ENCODE measurements around the gene SLC26A1. TPM values are rescaled to one million over a fixed set of nuclear protein-coding genes. Genes with fewer than 3 reads are reported as not detected.

SLC26A1 gene
- total RNA-seq, 1 experiment from 2014 or later = 0.85 TPM

DNA sequence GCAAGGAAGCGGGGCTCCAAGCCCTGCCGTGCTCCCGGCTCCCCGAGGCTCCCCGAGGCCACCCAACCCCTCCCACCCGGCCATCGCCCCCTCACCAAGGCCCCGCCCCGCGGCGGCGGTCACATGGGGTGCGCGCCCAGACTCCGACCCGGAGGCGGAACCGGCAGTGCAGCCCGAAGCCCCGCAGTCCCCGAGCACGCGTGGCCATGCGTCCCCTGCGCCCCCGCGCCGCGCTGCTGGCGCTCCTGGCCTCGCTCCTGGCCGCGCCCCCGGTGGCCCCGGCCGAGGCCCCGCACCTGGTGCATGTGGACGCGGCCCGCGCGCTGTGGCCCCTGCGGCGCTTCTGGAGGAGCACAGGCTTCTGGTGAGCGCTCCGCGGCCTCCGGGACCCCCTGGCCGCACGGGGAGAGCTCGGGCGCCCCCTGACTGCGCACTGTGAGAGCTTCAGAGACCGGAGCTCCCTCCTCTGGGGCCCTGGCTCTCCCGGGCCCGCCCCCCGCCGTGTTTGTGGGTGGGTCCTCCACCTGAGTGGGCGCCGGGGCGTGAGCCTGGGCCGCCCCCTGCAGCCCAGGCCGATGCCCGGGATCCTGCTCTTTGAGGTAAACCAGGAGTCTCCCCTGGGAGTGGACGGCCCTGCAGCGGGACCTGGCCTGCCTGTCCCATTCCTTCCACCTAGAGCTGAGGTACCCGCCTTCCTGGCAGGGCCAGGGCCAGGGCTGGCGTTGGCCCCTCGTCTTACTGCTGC lies 6.2 kb downstream of the SLC26A1 start, which contains the start of gene IDUA:
IDUA (plus strand) TSS at position 166 of the 745 bp plus-strand sequence; CDS start at position 207, 41 bp downstream.
- DNase-seq (ENCODE audit: low spot score) = peak; percentile 66
- Mint-ChIP-seq H3K27me3 (ENCODE audit: low read depth) (peaks cover 18% of the 10 kb centered on the region), H3K4me3 (peak within 1 kb of the TSS; percentile 80), H3K36me3 (no peaks in the 10 kb centered on the region), H3K9me3 (no peaks in the 10 kb centered on the region), H3K27ac (no peak within 1 kb of the TSS), H3K4me1 (peaks cover 12% of the 10 kb centered on the region)
- CTCF ChIA-PET = interaction anchor here (0.6 to 1.9 kb wide), 15 partner anchors 9 to 246 kb away, joined by 3 to 5 read pairs (median 3); partner anchors contain the start of gene FGFRL1
- ATAC-seq = peak; percentile 55
- POLR2A ChIA-PET = interaction anchor here (1.5 kb wide), 1 partner anchor 15 kb away, joined by 4 read pairs; no protein-coding TSS in a partner anchor
- TF ChIP-seq FOXP1 (CRISPR knock-in tag; IDR thresholded peaks at IDR 0.05; ENCODE audit: borderline replicate concordance) (peak; percentile 70), ZNF423 (CRISPR knock-in tag; IDR thresholded peaks at IDR 0.05) (peak; percentile 95), SP1 (CRISPR knock-in tag; conservative IDR thresholded peaks at IDR 0.05) (peak; percentile 57; the same call in 1 of the 2 replicates), SOX15 (CRISPR knock-in tag; IDR thresholded peaks at IDR 0.05) (no peak), GABPB1 (CRISPR knock-in tag; IDR thresholded peaks at IDR 0.05) (0 out of 2 replicates have a peak, but pooled peaks have one; percentile 8)
- TF ChIP-seq, protein P1, sequence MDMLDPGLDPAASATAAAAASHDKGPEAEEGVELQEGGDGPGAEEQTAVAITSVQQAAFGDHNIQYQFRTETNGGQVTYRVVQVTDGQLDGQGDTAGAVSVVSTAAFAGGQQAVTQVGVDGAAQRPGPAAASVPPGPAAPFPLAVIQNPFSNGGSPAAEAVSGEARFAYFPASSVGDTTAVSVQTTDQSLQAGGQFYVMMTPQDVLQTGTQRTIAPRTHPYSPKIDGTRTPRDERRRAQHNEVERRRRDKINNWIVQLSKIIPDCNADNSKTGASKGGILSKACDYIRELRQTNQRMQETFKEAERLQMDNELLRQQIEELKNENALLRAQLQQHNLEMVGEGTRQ (CRISPR knock-in tag; IDR thresholded peaks at IDR 0.05) = peak; percentile 85
- TF ChIP-seq, protein P2, sequence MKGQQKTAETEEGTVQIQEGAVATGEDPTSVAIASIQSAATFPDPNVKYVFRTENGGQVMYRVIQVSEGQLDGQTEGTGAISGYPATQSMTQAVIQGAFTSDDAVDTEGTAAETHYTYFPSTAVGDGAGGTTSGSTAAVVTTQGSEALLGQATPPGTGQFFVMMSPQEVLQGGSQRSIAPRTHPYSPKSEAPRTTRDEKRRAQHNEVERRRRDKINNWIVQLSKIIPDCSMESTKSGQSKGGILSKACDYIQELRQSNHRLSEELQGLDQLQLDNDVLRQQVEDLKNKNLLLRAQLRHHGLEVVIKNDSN (CRISPR knock-in tag; IDR thresholded peaks at IDR 0.05) = peak; percentile 72; the same call in 1 of the 2 replicates
- TF ChIP-seq, protein P3, sequence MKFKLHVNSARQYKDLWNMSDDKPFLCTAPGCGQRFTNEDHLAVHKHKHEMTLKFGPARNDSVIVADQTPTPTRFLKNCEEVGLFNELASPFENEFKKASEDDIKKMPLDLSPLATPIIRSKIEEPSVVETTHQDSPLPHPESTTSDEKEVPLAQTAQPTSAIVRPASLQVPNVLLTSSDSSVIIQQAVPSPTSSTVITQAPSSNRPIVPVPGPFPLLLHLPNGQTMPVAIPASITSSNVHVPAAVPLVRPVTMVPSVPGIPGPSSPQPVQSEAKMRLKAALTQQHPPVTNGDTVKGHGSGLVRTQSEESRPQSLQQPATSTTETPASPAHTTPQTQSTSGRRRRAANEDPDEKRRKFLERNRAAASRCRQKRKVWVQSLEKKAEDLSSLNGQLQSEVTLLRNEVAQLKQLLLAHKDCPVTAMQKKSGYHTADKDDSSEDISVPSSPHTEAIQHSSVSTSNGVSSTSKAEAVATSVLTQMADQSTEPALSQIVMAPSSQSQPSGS (CRISPR knock-in tag; IDR thresholded peaks at IDR 0.05; ENCODE audit: borderline replicate concordance, low read depth) = no peak
- TF ChIP-seq, protein P4, sequence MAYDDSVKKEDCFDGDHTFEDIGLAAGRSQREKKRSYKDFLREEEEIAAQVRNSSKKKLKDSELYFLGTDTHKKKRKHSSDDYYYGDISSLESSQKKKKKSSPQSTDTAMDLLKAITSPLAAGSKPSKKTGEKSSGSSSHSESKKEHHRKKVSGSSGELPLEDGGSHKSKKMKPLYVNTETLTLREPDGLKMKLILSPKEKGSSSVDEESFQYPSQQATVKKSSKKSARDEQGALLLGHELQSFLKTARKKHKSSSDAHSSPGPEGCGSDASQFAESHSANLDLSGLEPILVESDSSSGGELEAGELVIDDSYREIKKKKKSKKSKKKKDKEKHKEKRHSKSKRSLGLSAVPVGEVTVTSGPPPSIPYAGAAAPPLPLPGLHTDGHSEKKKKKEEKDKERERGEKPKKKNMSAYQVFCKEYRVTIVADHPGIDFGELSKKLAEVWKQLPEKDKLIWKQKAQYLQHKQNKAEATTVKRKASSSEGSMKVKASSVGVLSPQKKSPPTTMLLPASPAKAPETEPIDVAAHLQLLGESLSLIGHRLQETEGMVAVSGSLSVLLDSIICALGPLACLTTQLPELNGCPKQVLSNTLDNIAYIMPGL (CRISPR knock-in tag; IDR thresholded peaks at IDR 0.05) = peak; percentile 70; the same call in 1 of the 2 replicates

DNA sequence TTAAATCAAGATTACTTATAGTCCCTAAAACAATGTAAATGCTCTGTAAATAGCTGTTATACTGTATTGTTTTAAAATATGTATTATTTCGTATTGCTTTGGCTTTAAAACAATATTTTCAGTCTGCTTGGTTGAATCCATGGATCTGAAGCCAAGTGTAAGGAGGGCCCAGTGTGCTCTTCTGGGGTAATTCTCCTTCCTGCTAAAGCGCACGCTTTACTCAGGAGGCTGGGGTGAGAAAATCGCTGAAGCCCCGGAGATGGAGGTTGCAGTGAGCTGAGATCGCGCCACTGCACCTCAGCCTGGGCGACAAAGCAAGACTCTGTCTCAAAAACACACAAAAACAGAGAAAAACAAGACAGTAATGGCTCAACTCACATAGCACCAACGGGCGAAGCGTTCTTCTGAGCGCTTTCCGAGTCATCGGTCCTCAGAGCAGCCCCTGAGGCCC lies 6.8 kb downstream of the SLC26A1 start:
- Mint-ChIP-seq H3K4me1 (peaks cover 12% of the 10 kb centered on the region), H3K4me3 (peak overlapping the region; percentile 80), H3K27ac (no peak overlapping the region), H3K27me3 (ENCODE audit: low read depth) (peaks cover 18% of the 10 kb centered on the region), H3K36me3 (no peaks in the 10 kb centered on the region), H3K9me3 (no peaks in the 10 kb centered on the region)
- TF ChIP-seq, protein P5, sequence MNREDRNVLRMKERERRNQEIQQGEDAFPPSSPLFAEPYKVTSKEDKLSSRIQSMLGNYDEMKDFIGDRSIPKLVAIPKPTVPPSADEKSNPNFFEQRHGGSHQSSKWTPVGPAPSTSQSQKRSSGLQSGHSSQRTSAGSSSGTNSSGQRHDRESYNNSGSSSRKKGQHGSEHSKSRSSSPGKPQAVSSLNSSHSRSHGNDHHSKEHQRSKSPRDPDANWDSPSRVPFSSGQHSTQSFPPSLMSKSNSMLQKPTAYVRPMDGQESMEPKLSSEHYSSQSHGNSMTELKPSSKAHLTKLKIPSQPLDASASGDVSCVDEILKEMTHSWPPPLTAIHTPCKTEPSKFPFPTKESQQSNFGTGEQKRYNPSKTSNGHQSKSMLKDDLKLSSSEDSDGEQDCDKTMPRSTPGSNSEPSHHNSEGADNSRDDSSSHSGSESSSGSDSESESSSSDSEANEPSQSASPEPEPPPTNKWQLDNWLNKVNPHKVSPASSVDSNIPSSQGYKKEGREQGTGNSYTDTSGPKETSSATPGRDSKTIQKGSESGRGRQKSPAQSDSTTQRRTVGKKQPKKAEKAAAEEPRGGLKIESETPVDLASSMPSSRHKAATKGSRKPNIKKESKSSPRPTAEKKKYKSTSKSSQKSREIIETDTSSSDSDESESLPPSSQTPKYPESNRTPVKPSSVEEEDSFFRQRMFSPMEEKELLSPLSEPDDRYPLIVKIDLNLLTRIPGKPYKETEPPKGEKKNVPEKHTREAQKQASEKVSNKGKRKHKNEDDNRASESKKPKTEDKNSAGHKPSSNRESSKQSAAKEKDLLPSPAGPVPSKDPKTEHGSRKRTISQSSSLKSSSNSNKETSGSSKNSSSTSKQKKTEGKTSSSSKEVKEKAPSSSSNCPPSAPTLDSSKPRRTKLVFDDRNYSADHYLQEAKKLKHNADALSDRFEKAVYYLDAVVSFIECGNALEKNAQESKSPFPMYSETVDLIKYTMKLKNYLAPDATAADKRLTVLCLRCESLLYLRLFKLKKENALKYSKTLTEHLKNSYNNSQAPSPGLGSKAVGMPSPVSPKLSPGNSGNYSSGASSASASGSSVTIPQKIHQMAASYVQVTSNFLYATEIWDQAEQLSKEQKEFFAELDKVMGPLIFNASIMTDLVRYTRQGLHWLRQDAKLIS (CRISPR knock-in tag; IDR thresholded peaks at IDR 0.05; ENCODE audit: borderline replicate concordance) = no peak
- no peak for TF ChIP-seq ZNF138 (CRISPR knock-in tag; conservative IDR thresholded peaks at IDR 0.05)
- ChIA-PET POLR2A (no interaction called here), CTCF (interaction anchor here (0.6 to 1.9 kb wide), 12 partner anchors 10 to 157 kb away, joined by 3 to 5 read pairs (median 3); partner anchors contain the start of gene FGFRL1)
- DNase-seq (ENCODE audit: low spot score) (no peak), ATAC-seq (peak; percentile 5)
